LoVo (cell line): ENCODE measurements around the gene BLID.

Experiments
- DNase-seq: peaks from one replicate; pipeline ENCODE4 v3.0.0-alpha.2; 2016; ENCODE audit warnings: low spot score

The BLID gene

DNA sequence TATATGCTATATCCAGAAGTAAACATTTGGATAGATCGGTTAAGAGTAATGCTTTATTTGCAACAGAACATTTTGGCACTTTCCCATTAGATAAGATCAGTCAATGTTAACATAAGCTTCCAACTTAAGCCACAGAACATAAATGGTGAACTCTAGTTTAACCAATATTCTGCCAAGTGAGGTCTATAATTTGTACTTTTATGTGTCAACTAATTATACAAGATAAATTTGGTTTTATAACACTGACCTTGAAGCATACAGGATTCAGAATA, 23.5 kb upstream of the BLID start:
- no peak for DNase-seq

DNA sequence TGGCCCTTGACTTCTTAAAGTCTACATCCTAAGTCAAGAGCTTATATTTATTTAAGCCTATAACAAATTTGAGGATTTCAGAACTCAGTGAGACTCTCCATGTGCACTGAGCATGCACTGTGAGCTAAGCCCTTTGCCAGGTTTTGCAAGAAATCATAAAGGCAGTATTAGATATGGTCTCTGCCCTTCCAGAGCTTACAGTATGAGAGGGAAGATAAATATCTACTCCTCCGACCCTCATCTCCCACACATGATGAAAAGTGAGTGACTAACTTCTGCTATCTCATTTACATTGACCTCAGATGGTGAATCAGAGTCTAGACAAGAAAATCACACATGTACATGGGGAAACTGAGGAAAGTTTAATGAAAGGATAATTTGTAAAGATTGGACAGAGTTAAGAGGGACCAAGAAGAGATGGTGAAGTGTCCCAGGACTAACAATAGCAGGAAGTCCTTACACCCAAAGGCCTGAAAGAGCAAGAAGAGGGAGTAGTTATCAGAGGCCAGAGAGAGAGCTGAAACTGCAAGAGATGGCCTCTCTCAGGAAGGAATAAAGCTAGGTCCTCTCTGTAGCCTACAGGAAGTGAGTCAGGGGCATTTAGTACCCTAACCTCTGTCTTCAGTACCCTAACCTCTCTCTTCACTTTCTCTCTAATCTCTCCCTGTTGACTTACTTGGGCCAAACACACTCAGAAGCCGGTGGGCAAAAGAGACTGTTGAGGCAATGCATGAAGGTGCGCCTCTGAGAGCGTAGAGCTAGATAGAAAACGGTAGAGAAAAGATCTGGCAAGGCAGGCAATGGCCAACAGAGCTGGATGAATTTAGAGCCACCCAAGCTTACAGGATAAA, 23.0 kb upstream of the BLID start:
- DNase-seq, result no peak

DNA sequence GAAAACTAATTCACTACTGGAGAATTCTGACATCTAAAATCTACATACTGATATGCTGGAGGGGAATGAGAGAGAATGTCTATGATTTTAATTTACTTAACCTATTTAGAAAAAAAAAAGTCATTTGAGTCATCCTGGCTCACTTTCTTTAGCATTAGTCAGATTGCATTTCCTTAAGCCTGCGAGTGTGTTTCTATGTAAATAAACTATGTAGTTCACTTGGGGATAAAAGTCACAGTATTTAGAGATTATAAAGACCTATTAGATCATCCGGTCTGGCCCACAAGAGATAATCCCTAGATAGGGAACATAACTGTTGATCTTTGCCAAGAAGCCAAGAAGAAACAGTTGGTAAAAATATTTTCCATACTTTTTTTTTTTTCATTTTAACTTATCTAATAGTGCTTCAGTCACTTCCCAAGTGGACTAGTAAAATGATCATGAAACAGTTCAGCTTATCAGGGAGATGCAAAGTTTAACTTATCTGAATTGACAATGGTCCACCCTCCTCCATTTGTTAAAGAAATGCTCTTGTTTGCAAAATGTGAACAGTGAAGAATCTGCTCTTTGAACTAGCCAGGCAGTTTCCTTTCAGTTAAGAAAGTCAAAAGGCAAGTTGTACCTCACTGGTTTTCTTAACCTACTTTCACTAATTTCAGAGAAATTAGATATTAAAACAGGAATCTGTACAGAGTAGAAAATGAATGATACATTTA, 21.2 kb upstream of the BLID start:
- peak; percentile 25 for DNase-seq

DNA sequence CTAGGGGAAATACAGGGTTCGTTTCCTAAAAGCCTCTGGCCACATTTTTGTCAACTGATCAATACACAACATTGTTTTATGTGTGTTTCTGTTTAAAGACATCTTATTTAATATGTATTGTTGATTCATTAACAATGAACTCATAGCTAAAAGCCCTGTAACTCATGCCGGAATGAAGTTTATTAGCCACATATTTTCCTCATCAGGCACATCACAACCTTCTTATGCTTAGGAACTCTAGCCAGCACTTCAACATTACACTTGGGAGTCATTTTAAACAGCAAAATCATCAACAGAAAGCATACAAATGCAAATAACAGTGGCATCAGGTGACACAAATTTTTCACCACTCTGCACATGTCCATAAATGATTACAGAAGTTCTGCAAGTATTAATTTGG, 15.1 kb upstream of the BLID start:
- DNase-seq, result no peak

DNA sequence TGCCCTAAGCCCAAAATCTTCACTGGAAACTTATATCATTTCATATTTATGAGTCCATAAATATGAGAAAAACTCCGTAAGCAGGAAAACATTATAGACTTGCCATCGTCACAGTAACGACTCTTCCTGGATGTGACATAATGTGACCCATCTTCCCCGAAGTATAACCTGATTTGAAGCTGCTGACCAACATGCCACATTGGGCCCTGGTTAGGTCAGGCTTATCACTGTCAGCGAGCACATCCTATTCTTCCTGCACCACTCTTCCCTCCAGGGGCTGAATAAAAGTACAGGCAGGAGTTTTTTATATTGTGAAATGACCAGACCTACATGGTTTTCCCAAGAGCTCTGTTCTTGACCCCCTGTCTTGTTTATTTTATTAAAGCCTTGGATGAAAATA, 12.1 kb upstream of the BLID start:
- no peak for DNase-seq

DNA sequence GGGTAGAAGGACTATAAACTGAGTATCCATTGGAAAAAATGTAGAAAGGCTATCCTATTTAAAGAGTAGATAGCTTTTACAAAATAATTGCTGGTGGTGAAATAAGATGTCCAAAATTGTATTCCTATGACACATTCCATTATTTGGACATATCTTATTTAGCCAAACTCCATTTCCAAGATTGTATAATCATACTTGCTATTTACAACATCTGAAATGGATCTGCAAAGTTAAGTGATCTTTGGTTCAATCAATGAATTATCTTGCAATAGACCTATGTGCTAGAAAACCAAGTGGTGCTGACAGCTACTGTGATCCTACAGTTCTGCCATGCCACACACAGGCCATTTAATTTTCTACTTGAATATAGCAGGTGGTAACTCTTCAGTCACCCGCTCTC, 11.0 kb upstream of the BLID start:
- no peak for DNase-seq

DNA sequence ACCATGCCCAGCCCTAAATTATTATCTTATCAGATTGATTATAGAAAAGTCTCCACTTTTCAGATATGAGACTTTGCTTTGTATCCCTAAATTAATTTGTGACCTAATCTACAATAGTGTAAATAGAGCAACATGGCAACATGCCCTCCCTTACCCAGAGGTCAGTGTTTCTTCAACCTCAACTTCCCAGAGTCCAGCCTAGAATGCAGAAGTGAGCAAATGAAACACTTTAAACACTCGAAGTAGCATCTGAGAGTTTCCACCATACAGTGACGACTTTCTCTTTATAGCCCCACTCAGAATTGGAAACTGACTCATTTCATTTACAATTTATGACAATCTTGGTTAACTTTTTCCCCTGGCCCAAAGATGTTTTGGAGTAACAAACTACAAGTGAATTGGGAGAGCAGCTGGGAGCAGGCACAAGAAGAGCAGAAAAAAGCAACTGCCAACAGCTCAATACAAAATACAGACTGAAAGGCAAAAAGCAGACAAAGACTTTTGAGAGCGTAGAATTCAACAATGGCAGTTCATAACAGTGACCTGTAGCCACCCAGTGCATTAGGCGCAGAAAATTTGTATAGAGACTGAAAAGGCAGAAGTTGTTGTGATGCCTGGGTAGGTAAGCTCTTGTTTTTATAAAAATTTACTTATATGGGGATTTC, 10.1 kb upstream of the BLID start:
- DNase-seq, result no peak

DNA sequence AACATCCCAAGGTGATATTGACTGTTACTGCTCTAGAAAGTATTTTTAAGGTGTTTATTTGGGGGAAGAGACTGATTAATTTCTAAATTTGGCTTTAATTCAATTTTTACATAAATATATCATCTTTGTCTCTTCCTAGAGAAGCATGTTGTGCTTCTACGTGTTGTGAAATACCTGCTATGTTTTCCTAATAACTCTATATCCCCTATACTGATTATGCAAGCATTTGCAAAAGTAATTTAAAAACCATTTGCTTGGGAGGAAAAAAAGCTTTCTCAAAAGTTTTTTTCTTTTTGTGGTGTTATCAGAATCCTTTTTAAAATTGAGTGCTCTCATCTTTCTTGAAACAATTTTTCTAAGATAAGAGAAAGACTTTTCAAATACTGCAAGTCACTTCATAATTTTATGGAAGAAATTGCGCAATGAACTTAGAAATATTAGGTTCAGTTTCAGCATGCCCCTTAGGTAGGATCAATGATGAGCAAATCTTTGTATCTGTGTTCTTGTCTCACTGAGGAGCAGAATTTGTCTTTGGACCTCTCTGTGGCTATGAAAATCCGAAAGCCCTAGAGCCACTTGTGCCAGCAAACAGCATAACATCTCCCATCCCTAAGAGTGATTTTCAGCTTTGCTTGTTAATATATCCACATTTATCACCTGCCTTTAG, 7.4 kb upstream of the BLID start:
- DNase-seq, result no peak

DNA sequence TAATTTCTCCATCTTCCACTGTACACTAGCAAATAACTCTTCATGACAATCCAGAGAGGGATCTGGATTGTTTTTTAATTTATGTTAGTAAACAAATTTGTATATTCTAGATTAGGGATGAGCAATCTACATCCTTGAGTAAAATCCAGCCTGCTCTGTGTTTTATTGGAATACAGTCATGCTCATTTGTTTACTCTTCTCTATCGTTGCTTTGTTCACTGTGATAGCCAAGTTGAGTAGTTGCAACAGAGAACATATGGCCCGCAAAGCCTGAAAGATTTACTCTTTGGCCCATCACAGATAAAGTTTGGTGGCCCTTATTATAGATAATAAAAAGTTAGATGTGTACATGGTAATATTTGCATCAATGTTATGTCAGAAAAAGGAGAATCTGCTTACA, 6.2 kb upstream of the BLID start:
- DNase-seq, result no peak

DNA sequence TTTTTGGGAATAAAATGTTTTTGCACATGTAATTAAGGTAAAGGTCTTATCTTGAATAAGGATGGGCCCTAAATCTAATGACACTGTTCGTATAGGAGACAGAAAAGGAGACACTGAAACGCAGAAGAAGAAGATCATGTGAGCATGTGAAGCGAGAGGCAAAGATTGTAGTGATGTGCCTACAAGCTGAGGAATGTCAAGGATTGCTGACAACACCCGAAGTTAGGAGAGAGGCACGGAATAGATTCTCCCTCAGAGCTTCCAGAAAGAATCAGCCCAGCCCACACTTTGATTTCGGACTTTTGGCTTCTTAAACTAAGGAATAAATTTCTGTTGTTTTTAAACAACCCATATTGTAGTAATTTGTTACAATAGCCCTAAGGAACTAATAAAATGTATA, 4.1 kb upstream of the BLID start:
- DNase-seq, result no peak

DNA sequence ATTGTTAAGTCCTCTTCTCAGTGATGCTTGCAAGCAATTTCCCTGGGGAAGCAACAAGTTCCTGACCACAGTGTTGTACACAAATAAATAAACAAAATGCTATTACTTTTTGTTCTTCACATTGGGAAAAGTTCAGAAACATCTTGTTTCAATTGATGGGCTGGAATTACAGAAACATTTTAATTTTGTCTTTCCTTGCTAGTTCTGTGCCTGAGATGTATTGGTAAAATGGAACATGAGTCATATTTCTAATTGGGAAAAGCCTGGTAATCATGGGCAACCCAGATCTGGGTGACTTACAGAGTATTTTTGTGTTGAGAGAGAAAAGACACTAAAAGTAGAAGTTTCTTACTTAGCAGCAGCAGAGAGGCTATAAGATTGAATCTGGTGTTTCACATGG, 576 bp upstream of the BLID start:
- DNase-seq, result no peak

DNA sequence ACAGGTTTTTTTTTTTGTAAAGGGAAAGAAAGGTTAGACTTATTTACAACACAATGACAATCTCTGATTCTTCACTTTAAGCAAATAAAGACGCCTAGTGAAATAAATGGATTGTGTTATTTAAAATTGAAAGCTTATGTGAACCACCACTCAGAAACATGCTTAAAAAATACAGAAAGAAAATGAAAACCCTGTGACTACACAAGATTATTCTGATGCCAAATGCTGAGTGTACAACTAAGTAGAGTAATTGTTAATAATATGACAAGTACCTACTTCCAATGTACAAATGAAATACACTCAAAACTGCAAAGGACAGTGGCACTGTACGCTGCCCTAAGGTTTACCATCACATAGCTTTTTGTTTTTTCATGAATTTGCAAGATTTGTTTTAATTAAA, 1.0 kb downstream of the BLID start:
- no peak for DNase-seq

DNA sequence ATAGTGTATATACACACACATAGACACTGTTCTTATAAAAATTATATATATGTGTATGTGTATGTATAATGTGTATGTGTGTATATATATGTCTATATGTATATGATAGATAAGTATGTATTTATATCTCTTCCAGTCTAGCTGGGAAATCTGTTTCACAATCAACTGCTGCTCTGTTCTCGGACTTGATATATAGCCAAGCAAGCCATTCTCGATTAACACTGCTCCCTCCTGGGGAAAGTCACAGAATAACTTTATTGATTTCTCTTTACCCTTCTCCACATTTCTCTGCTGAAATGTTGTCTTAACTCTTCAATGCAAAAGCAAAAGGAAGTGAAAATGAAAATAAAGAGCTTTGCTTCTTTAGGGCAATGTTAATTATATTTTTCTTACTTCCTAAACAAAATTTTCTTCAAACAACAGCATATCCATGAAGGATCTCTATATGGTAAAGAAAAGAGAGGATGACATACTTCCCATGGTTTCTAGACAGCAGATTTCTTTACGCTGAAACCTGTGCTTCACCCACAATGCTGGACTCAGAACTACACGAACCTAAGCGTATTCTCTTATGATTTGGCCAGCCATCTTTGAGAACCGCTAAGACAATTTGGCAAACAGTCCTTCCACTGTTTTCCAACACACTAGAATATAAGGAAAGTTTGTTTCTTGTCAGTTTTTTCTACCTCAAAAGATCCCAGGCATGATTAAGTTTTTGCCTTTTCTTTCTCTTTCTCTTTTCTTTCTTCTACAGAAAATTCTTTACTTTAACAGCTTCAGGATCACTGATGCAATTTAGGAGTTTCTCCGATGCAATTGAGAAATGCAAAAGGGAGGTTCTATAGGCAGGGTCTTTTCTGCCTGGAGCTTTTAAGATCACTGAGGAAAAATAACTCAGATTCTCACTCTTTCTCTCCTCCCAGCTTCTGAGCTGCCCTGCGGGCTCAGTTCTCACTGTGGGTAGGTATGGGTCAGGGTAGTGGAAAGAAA, 1.9 kb downstream of the BLID start:
- no peak for DNase-seq

DNA sequence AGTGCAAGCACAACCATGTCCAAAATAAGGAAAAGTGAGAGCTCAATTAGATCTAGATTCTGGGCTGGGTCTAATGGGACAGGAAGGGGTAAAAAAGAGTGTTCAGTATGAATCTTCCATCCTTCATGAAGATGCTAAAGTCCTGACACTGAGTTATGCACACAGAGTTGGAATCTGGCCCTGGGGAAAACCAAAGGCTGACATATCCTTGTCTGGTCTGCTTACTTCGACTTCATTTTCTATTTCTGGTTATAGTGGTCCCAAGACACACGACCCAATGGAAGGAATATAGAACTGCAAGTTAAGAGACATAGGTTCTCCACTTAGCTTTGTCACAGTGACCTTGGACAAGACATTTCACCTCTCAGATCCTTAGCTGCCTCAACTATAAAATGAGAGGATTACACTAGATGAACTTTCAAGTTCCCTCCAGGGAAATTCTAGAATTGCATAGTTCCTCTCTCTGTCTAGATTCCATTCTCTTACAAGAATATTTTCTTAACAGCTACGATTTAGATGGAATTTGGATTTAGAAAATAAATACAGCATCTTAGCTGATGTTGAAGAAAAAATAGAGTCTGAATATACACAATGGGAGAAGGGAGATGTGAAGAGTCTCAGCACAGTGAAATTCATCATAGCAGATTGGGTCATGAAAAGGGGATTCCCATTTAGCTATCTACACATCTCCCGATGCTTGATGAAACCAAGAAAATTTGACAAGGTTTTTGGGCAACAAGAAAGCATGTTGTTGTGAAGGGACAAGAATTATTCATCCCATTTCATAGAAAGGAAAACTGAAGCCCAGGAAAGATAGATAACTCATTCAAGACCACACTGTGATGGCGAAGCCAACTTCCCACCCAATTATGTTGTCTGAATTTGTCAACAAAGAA, 3.3 kb downstream of the BLID start:
- no peak for DNase-seq

DNA sequence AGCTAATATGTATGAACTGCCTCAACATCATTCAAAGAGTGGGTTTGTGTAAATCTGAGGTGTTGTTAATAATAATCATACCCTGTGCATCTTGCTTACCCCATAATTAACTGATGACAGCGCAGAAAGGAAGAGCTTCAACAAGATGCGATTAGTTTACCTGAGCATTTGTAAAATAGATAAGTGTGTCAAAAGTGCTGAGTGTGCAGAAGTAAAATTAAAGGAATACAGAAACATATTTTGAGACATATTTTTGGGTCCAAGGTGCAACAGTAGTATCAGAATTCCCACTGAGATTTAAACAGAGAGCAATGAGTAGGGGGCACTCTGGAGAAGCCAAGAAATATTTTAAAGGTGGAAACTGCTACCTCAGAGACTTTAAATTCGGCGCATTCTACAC, 6.1 kb downstream of the BLID start:
- no peak for DNase-seq

DNA sequence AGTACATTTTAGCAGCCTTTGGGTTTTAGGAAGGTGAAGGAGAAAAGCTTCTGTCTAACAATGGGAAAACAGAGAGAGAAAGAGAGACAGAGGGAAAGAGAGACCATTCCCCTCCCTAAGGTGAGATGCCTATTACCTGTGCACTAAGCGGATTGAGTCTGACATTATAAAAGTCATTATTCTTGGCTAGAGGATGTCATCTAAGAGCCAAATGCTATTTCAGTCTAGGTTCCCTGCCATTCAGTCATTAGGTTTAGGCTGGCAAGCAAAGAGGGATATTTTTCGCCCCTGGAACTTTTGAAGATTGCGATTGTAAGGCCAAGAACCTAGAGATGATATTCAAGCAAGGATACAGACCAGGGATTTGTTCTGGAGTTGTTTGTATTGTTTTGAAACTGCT, 7.2 kb downstream of the BLID start:
- no peak for DNase-seq

DNA sequence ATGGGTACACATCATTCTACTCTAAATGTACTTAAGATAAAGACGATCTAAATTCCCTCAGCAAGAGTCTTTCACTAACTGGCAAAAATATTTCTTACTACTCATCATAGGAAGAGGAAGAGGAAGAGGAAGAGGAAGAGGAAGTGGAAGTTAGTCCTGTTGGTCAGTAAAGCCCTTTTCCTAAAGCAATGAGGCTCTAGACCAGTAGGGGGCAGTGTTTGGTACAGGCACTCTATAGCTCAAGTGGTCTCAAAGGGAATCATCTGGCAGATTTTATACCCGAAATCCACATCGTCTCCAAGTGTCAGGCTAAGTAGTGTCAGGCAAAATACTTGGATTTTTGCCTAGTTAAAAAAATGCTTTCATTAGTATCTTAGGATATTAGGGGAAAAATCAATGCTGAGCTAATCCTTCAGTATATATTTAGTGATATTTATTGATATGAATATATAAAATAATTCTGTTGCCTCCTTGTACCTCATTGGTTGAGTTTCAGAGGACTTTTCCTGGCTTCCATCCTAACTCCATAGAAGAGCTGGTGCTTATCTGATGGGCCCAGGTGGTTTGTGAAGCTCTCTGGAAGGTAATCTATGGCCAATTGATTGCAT, 7.7 kb downstream of the BLID start:
- DNase-seq, result no peak

DNA sequence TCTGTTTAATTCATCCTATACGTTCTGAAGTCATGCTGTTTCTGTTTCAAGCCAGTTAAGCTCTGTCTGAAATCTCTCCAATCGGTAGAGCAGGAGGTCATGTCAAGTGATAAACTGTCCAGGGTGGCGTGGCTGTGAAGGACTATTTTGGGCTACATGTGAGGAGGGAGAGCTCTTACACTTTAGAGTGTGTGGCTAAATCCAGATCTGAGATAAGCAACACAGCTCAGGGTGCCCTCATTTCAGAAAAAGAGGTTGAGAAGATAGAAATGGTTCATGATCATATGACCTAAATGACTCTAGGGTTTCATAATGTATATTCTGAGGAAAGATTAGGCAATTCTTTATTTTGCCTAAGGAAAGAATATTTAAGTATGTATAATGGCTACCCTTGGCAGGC, 8.4 kb downstream of the BLID start:
- DNase-seq, result no peak

DNA sequence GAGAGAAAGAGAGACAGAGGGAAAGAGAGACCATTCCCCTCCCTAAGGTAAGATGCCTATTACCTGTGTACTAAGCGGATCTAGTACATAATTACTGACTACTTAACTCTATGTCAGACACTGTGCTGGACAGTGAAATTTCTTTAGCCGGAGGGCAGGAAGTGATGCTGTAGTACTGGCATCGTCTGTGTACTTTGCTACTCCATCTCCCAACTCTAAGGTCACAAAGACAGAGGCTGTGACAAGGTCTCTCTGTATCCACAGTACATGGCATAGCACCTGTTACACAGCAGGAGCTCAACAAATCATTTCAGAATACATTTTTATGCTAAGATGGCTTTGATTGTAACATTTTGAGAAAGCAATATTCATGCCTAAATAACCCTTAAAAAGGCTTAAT, 9.0 kb downstream of the BLID start:
- no peak for DNase-seq

DNA sequence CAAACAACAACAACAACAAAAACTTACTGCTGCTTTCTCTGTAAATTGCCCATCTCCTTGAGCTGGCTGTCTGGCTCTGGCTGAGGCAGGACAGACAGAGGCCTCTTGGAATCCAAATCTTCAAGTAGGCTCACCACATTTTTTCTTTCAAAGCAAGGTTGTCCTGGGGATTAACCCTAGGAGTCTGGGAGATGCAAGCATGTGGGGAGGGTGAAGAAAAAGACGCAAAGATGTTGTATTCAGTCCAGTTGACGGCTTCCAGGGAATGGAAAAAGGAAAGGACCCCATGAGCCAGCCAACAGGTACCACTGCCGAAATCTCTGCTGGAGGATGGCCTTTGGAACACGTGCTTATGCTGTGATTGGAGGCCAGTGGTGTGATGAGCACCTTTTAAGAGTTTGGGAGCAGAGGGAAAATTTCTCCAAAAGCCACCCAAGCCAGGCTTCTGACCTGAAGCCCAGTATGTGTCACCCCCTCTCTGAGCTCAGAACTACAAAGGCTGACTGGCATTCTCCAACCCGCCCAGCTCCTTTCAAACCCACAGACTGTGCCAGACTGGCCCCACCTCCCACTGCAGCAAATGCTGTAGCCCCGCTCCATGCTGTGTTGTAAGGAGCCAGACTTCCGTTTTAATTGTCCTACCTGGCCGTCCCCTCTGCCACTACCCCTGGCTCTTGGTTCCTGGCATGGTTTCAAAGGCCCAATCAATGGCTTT, 10.8 kb downstream of the BLID start:
- DNase-seq, result peak; percentile 6
